CD8-positive, alpha-beta memory T cell (primary cell): ENCODE data around the gene TMEM233. TPM values are rescaled to one million over a fixed set of nuclear protein-coding genes. Genes with fewer than 3 reads are reported as not detected.

ENCODE experiments used
- CTCF ChIA-PET: fragments of 350-600 bp; sonication (Branson Sonifier 250); formaldehyde crosslinking; loops from one replicate; lab custom pipeline; 2021; ENCODE audit warnings: antibody characterized with exemption; lab: Charles Lee
- POLR2A ChIA-PET: fragments of 350-600 bp; sonication (Branson Sonifier 250); formaldehyde crosslinking; loops from one replicate; lab custom pipeline; 2021; ENCODE audit warnings: antibody characterized with exemption; lab: Charles Lee
- DNase-seq, 5 donors: peaks; one replicate each; pipeline versions ENCODE4 v3.0.0 to v3.0.0-alpha.2; 2020 to 2022; ENCODE audit warnings: mixed read lengths in 1 of 5
- H3K27ac ChIP-seq: one replicate; pipeline ENCODE4 v1.7.0; 2013; ENCODE audit warnings: low read depth, mild to moderate bottlenecking, low read length, moderate library complexity
- H3K27me3 ChIP-seq: 2 replicates; pipeline ENCODE4 v1.7.0; 2013; ENCODE audit warnings: low read length, mild to moderate bottlenecking; ENCODE audit not compliant: insufficient read depth, poor library complexity, severe bottlenecking
- H3K36me3 ChIP-seq: 2 replicates; pipeline ENCODE4 v1.7.0; 2013; ENCODE audit warnings: mild to moderate bottlenecking, low read length, moderate library complexity; ENCODE audit not compliant: insufficient read depth
- H3K4me1 ChIP-seq: 2 replicates; pipeline ENCODE4 v1.7.0; 2013; ENCODE audit warnings: mild to moderate bottlenecking, low read length, moderate library complexity; ENCODE audit not compliant: insufficient read depth
- H3K4me3 ChIP-seq: 2 replicates; pipeline ENCODE4 v1.7.0; 2013; ENCODE audit warnings: mild to moderate bottlenecking, low read length
- H3K9me3 ChIP-seq: 2 replicates; pipeline ENCODE4 v1.7.0; 2013; ENCODE audit warnings: mild to moderate bottlenecking, low read length
- H3K27ac Mint-ChIP-seq, 8 donors: one replicate each; pipeline ENCODE4 v1.8.0; 2020 to 2021; ENCODE audit warnings: mixed read lengths in 8 of 8, mild to moderate bottlenecking in 6 of 8, inconsistent platforms in 3 of 8, moderate library complexity in 3 of 8
- H3K27me3 Mint-ChIP-seq, 2 donors: one replicate each; pipeline ENCODE4 v1.8.0; 2020 to 2021; ENCODE audit warnings: mixed read lengths in 2 of 2, mild to moderate bottlenecking in 1 of 2, moderate library complexity in 1 of 2
- H3K36me3 Mint-ChIP-seq, 3 donors: one replicate each; pipeline ENCODE4 v1.8.0; 2020 to 2021; ENCODE audit warnings: mixed read lengths in 3 of 3, inconsistent platforms in 1 of 3, mild to moderate bottlenecking in 1 of 3
- H3K4me1 Mint-ChIP-seq, 3 donors: one replicate each; pipeline ENCODE4 v1.8.0; 2020 to 2021; ENCODE audit warnings: mixed read lengths in 3 of 3, inconsistent platforms in 1 of 3, mild to moderate bottlenecking in 1 of 3
- H3K4me3 Mint-ChIP-seq, 7 donors: one replicate each; pipeline ENCODE4 v1.8.0; 2020 to 2021; ENCODE audit warnings: mixed read lengths in 7 of 7, mild to moderate bottlenecking in 6 of 7, moderate library complexity in 4 of 7, inconsistent platforms in 2 of 7
- H3K9me3 Mint-ChIP-seq, 5 donors: one replicate each; pipeline ENCODE4 v1.8.0; 2020 to 2022; ENCODE audit warnings: mixed read lengths in 5 of 5, mild to moderate bottlenecking in 3 of 5, moderate library complexity in 2 of 5, inconsistent platforms in 1 of 5
- polyA plus RNA-seq: library from polyadenylated mRNA; unstranded; fragments of 300-500 nt; fragmentation: Illumina TruSeq; gene quantifications from one replicate; pipeline ENCODE4 v1.2.3, GENCODE V29; 2021
- total RNA-seq, 2 experiments: library from RNA; stranded (reverse); gene quantifications; one replicate each; pipeline ENCODE4 v1.2.3, GENCODE V29; 2021

Gene TMEM233
- total and polyA plus RNA-seq, 3 experiments from 2014 or later = not detected

- H3K27me3 Mint-ChIP-seq = no peaks in the 10 kb centered on the region
- H3K27ac Mint-ChIP-seq = peak overlapping the region; percentile 34 to 83 (median 56)
- Histone ChIP-seq H3K4me3 (no peak overlapping the region), H3K9me3 (no peaks in the 10 kb centered on the region), H3K4me1 (peaks cover 31% of the 10 kb centered on the region), H3K27me3 (no peaks in the 10 kb centered on the region), H3K36me3 (peaks cover 36% of the 10 kb centered on the region), H3K27ac (no peak overlapping the region)
- ChIA-PET CTCF (no interaction called here), POLR2A (no interaction called here)
- peaks cover 61 to 72% (median 66%) of the 10 kb centered on the region in 3 donors for H3K4me1 Mint-ChIP-seq
- DNase-seq = no peak
- H3K4me3 Mint-ChIP-seq = peak overlapping the region in 1 of 7 donors; percentile 82
- no peaks in the 10 kb centered on the region for H3K9me3 Mint-ChIP-seq
- H3K36me3 Mint-ChIP-seq = peaks cover 0 to 73% (median 14%) of the 10 kb centered on the region in 3 donors
Measured at GRCh38 chr12:119671070-119671469, 77.5 kb downstream of the TMEM233 start.

- CTCF ChIA-PET = no interaction called here
- peak overlapping the region in 2 of 7 donors; percentile 15 to 32 for H3K4me3 Mint-ChIP-seq
- POLR2A ChIA-PET = no interaction called here
Measured at GRCh38 chr12:119672194-119672593, 78.6 kb downstream of the TMEM233 start.

DNA sequence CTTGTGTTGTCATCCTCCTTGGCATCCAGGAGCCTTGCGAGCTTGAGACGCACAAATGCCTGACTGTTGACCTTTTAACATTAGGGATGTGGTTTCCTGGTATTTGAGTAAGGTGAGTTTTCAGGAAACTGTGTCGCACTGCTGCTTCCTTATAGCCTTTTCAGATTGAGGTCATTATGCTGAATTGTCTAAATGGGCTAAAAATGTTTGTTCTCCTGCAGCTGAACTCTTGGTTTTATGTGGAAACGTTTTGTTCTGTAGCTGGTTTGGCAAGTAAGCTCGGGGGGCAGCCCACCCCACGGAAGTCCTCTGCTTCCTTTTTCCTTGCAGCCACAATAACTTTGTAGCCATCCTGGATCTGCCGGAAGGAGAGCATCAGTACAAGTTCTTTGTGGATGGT is 80.1 kb downstream of the TMEM233 start:
- Mint-ChIP-seq H3K36me3 (peaks cover 5 to 88% (median 18%) of the 10 kb centered on the region in 3 donors), H3K4me1 (peaks cover 43 to 50% (median 46%) of the 10 kb centered on the region in 3 donors), H3K4me3 (peak overlapping the region in 3 of 7 donors; percentile 19 to 48 (median 37)), H3K27me3 (no peaks in the 10 kb centered on the region), H3K27ac (peak overlapping the region in 7 of 8 donors; percentile 22 to 93 (median 83)), H3K9me3 (no peaks in the 10 kb centered on the region)
- Histone ChIP-seq H3K27me3 (no peaks in the 10 kb centered on the region), H3K4me1 (peaks cover 11% of the 10 kb centered on the region), H3K27ac (no peak overlapping the region), H3K9me3 (no peaks in the 10 kb centered on the region), H3K4me3 (no peak overlapping the region), H3K36me3 (peaks cover 58% of the 10 kb centered on the region)
- POLR2A ChIA-PET = no interaction called here
- no peak for DNase-seq
- CTCF ChIA-PET = no interaction called here

More at GRCh38 chr12:119672194-119672593, 78.6 kb downstream of the TMEM233 start:
- peak overlapping the region in 7 of 8 donors; percentile 36 to 92 (median 83) for H3K27ac Mint-ChIP-seq
- H3K4me1 Mint-ChIP-seq = peaks cover 51 to 60% (median 55%) of the 10 kb centered on the region in 3 donors
- peaks cover 5 to 84% (median 20%) of the 10 kb centered on the region in 3 donors for H3K36me3 Mint-ChIP-seq
- Histone ChIP-seq H3K9me3 (no peaks in the 10 kb centered on the region), H3K4me1 (peaks cover 20% of the 10 kb centered on the region), H3K4me3 (no peak overlapping the region), H3K36me3 (peaks cover 46% of the 10 kb centered on the region), H3K27me3 (no peaks in the 10 kb centered on the region), H3K27ac (no peak overlapping the region)
- H3K27me3 Mint-ChIP-seq = no peaks in the 10 kb centered on the region
- DNase-seq = no peak
- H3K9me3 Mint-ChIP-seq = no peaks in the 10 kb centered on the region

GRCh38 chr12:119674560-119674959 is 81.0 kb downstream of the TMEM233 start:
- H3K36me3 ChIP-seq = peaks cover 62% of the 10 kb centered on the region
- no peaks in the 10 kb centered on the region for H3K9me3 Mint-ChIP-seq
- ChIA-PET CTCF (interaction anchor here (1.2 kb wide), 1 partner anchor 20 kb away, joined by 3 read pairs; no protein-coding TSS in a partner anchor), POLR2A (no interaction called here)
- H3K27me3 ChIP-seq = no peaks in the 10 kb centered on the region
- peaks cover 9% of the 10 kb centered on the region for H3K4me1 ChIP-seq
- H3K27me3 Mint-ChIP-seq = no peaks in the 10 kb centered on the region
- DNase-seq = no peak
- peaks cover 5 to 97% (median 20%) of the 10 kb centered on the region in 3 donors for H3K36me3 Mint-ChIP-seq
- no peak overlapping the region for H3K4me3 Mint-ChIP-seq
- peak overlapping the region in 4 of 8 donors; percentile 70 to 91 (median 82) for H3K27ac Mint-ChIP-seq
- peaks cover 41 to 46% (median 43%) of the 10 kb centered on the region in 3 donors for H3K4me1 Mint-ChIP-seq
- no peak overlapping the region for H3K4me3 ChIP-seq
- no peaks in the 10 kb centered on the region for H3K9me3 ChIP-seq
- H3K27ac ChIP-seq = no peak overlapping the region

GRCh38 chr12:119676022-119676421 is 82.4 kb downstream of the TMEM233 start:
- Mint-ChIP-seq H3K9me3 (no peaks in the 10 kb centered on the region), H3K4me3 (no peak overlapping the region), H3K36me3 (peaks cover 5 to 99% (median 20%) of the 10 kb centered on the region in 3 donors), H3K4me1 (peaks cover 29 to 32% (median 29%) of the 10 kb centered on the region in 3 donors), H3K27me3 (no peaks in the 10 kb centered on the region), H3K27ac (peak overlapping the region in 2 of 8 donors; percentile 23 to 26)
- Histone ChIP-seq H3K27me3 (no peaks in the 10 kb centered on the region), H3K4me3 (no peak overlapping the region), H3K27ac (no peak overlapping the region), H3K4me1 (no peaks in the 10 kb centered on the region), H3K36me3 (peaks cover 62% of the 10 kb centered on the region), H3K9me3 (no peaks in the 10 kb centered on the region)
- DNase-seq = no peak
- POLR2A ChIA-PET = no interaction called here
- CTCF ChIA-PET = interaction anchor here (1.7 kb wide), 1 partner anchor 8 kb away, joined by 8 read pairs; the partner anchor contains the start of gene PRKAB1

DNA sequence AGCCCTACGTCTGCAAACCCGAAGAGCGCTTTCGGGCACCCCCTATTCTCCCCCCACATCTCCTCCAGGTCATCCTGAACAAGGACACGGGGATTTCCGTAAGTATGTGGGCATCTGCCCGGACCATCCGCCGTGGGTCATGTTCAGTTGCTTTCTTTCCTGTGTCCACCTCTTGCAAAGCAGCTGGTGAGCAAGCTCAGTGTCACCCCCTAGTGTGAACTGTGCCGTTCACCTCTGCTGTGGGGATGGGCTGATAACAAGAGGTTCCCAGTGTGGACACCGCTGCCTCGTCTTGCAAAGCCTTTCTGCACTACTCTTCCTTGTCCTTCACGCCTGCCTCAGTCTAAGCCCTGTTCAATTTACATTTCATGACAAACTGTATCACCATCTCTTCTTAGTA is 83.0 kb downstream of the TMEM233 start:
- H3K27me3 ChIP-seq = no peaks in the 10 kb centered on the region
- no peaks in the 10 kb centered on the region for H3K27me3 Mint-ChIP-seq
- ChIA-PET CTCF (interaction anchor here (1.7 kb wide), 1 partner anchor 9 kb away, joined by 8 read pairs; the partner anchor contains the start of gene PRKAB1), POLR2A (no interaction called here)
- peaks cover 23 to 26% (median 23%) of the 10 kb centered on the region in 3 donors for H3K4me1 Mint-ChIP-seq
- H3K27ac Mint-ChIP-seq = peak overlapping the region in 1 of 8 donors; percentile 32
- no peak overlapping the region for H3K4me3 ChIP-seq
- H3K27ac ChIP-seq = no peak overlapping the region
- no peak for DNase-seq
- H3K36me3 ChIP-seq = peaks cover 63% of the 10 kb centered on the region
- H3K9me3 Mint-ChIP-seq = no peaks in the 10 kb centered on the region
- peaks cover 5 to 99% (median 17%) of the 10 kb centered on the region in 3 donors for H3K36me3 Mint-ChIP-seq
- H3K4me3 Mint-ChIP-seq = peak overlapping the region in 2 of 7 donors; percentile 2 to 23
- H3K9me3 ChIP-seq = no peaks in the 10 kb centered on the region
- no peaks in the 10 kb centered on the region for H3K4me1 ChIP-seq

DNA sequence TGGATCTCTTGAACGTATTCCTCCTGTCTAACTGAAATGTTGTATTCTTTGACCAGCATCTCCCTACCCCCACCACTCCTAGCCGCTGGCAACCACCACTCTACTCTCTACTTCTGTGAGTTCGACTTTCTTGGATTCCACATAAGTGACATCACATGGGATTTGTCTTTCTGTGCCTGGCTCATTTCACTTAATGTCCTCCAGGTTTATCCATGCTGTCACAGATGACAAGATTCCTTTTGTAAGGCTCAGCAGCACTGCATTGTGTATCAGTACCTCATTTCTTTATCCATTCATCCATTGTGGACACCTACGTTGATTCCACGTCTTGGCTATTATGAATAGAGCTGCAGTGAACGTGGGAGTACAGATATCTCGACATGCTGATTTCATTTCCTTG is 84.9 kb downstream of the TMEM233 start:
- POLR2A ChIA-PET = no interaction called here
- Mint-ChIP-seq H3K36me3 (peaks cover 5 to 88% (median 17%) of the 10 kb centered on the region in 3 donors), H3K9me3 (no peaks in the 10 kb centered on the region), H3K4me3 (no peak overlapping the region), H3K27me3 (no peaks in the 10 kb centered on the region), H3K4me1 (peaks cover 13 to 18% (median 14%) of the 10 kb centered on the region in 3 donors), H3K27ac (peak overlapping the region in 1 of 8 donors; percentile 74)
- Histone ChIP-seq H3K27me3 (no peaks in the 10 kb centered on the region), H3K36me3 (peaks cover 56% of the 10 kb centered on the region), H3K4me1 (no peaks in the 10 kb centered on the region), H3K9me3 (no peaks in the 10 kb centered on the region), H3K4me3 (no peak overlapping the region), H3K27ac (no peak overlapping the region)
- DNase-seq = no peak
- CTCF ChIA-PET = no interaction called here

DNA sequence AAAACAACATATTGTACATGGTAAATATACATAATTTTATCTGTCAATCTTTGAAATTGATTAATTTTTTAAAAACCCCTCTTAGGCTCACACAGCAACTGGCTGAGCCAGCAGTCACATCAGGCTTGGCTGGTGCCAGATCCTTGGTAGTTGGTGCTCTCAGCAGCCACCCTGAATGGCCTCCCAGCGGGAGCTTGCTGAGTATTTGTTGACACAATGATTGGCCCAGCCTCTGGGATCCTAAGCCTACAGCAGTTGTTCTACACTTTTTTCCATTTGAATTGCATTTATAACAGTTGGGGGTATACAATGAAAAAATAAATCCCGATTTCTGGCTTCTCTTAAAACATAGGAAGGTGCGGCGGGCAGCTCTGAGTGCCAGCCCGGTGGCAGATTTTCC is 85.5 kb downstream of the TMEM233 start:
- peaks cover 5 to 82% (median 17%) of the 10 kb centered on the region in 3 donors for H3K36me3 Mint-ChIP-seq
- no peaks in the 10 kb centered on the region for H3K9me3 Mint-ChIP-seq
- H3K27me3 Mint-ChIP-seq = no peaks in the 10 kb centered on the region
- POLR2A ChIA-PET = no interaction called here
- Histone ChIP-seq H3K27me3 (no peaks in the 10 kb centered on the region), H3K36me3 (peaks cover 52% of the 10 kb centered on the region), H3K4me3 (no peak overlapping the region), H3K4me1 (no peaks in the 10 kb centered on the region), H3K9me3 (no peaks in the 10 kb centered on the region), H3K27ac (no peak overlapping the region)
- H3K27ac Mint-ChIP-seq = peak overlapping the region in 1 of 8 donors; percentile 68
- DNase-seq = no peak
- CTCF ChIA-PET = interaction anchor here (0.7 kb wide), 1 partner anchor 12 kb away, joined by 3 read pairs; the partner anchor contains the start of gene PRKAB1
- no peak overlapping the region for H3K4me3 Mint-ChIP-seq
- H3K4me1 Mint-ChIP-seq = peaks cover 8 to 12% (median 8%) of the 10 kb centered on the region in 3 donors
